ENCODE measurements around the gene SIRPB2. TPM values are rescaled to one million over a fixed set of nuclear protein-coding genes. Genes with fewer than 3 reads are reported as not detected.

SIRPB2 gene
- total and polyA plus RNA-seq, 9 donors, result 0.88 to 3.8 (median 1.4) TPM

GRCh38 chr20:1474817-1475603 is 16.2 kb downstream of the SIRPB2 start:
- 74 to 81% (median 76%) methylated on average over 4 of the region's 4 CpGs for WGBS, 3 donors
- Histone ChIP-seq H3K27me3 (no peaks in the 10 kb centered on the region), H3K27ac (no peak overlapping the region), H3K36me3 (no peaks in the 10 kb centered on the region), H3K9me3 (no peaks in the 10 kb centered on the region), H3K4me3 (no peak overlapping the region), H3K4me1 (ENCODE audit: insufficient read depth) (no peaks in the 10 kb centered on the region)
- TF ChIP-seq POLR2A (IDR thresholded peaks at IDR 0.05), result no peak
- TF ChIP-seq EP300 (IDR thresholded peaks at IDR 0.05), result no peak
- TF ChIP-seq CTCF (IDR thresholded peaks at IDR 0.05), result no peak
- no peak for DNase-seq
- intact Hi-C loops (cut with DNase I), result no loop called here

GRCh38 chr20:1474325-1474724 is 16.9 kb downstream of the SIRPB2 start:
- Histone ChIP-seq H3K27ac (no peak overlapping the region), H3K27me3 (no peaks in the 10 kb centered on the region), H3K36me3 (no peaks in the 10 kb centered on the region), H3K4me1 (ENCODE audit: insufficient read depth) (no peaks in the 10 kb centered on the region), H3K9me3 (no peaks in the 10 kb centered on the region), H3K4me3 (no peak overlapping the region)
- no peak for DNase-seq
- intact Hi-C loops (cut with DNase I), result no loop called here
- TF ChIP-seq CTCF (IDR thresholded peaks at IDR 0.05), result no peak
- no peak for TF ChIP-seq EP300 (IDR thresholded peaks at IDR 0.05)
- no peak for TF ChIP-seq POLR2A (IDR thresholded peaks at IDR 0.05)
- WGBS, 3 donors, result 93 to 95% (median 94%) methylated on average over 8 of the region's 8 CpGs

GRCh38 chr20:1473246-1474220 is 17.7 kb downstream of the SIRPB2 start:
- H3K4me3 ChIP-seq, result no peak overlapping the region
- no peaks in the 10 kb centered on the region for H3K36me3 ChIP-seq
- WGBS, 3 donors, result 78 to 82% (median 82%) methylated on average over 13 of the region's 13 CpGs
- H3K27me3 ChIP-seq, result no peaks in the 10 kb centered on the region
- no peak for DNase-seq
- TF ChIP-seq EP300 (IDR thresholded peaks at IDR 0.05), result no peak
- no peak for TF ChIP-seq CTCF (IDR thresholded peaks at IDR 0.05)
- TF ChIP-seq POLR2A (IDR thresholded peaks at IDR 0.05), result no peak
- no peaks in the 10 kb centered on the region for H3K9me3 ChIP-seq
- H3K4me1 ChIP-seq (ENCODE audit: insufficient read depth), result no peaks in the 10 kb centered on the region
- intact Hi-C loops (cut with DNase I), result no loop called here
- H3K27ac ChIP-seq, result no peak overlapping the region

GRCh38 chr20:1472556-1473245 is 18.5 kb downstream of the SIRPB2 start:
- WGBS, 3 donors, result 61 to 70% (median 64%) methylated on average over 9 of the region's 9 CpGs
- no peak for TF ChIP-seq POLR2A (IDR thresholded peaks at IDR 0.05)

More at GRCh38 chr20:1472556-1473245, 18.5 kb downstream of the SIRPB2 start:
- H3K36me3 ChIP-seq, result no peaks in the 10 kb centered on the region
- DNase-seq, result no peak
- H3K9me3 ChIP-seq, result no peaks in the 10 kb centered on the region
- H3K27me3 ChIP-seq, result no peaks in the 10 kb centered on the region
- H3K4me3 ChIP-seq, result no peak overlapping the region
- intact Hi-C loops (cut with DNase I), result no loop called here
- H3K4me1 ChIP-seq (ENCODE audit: insufficient read depth), result no peaks in the 10 kb centered on the region
- no peak overlapping the region for H3K27ac ChIP-seq
